SU-DHL-6 (cell line): Measurements from ENCODE around the gene CTXN3.

ENCODE experiments used
- EZH2phosphoT487 ChIP-seq: fragments of 200-600 bp; sonication (generic), shearing (Covaris generic); conservative IDR thresholded peaks from 2 replicates; pipeline ENCODE4 v1.6.1; 2018; ENCODE audit warnings: mild to moderate bottlenecking, antibody characterized with exemption, low read length, moderate library complexity, mixed read lengths
- TF ChIP-seq, protein P1 (sequence below): fragments of 200-600 bp; sonication (generic); IDR thresholded peaks from one replicate; pipeline ENCODE4 v1.5.1; 2017; ENCODE audit warnings: antibody characterized with exemption, mild to moderate bottlenecking, low read length, moderate library complexity; ENCODE audit not compliant: insufficient read depth, poor library complexity, severe bottlenecking

DNA sequence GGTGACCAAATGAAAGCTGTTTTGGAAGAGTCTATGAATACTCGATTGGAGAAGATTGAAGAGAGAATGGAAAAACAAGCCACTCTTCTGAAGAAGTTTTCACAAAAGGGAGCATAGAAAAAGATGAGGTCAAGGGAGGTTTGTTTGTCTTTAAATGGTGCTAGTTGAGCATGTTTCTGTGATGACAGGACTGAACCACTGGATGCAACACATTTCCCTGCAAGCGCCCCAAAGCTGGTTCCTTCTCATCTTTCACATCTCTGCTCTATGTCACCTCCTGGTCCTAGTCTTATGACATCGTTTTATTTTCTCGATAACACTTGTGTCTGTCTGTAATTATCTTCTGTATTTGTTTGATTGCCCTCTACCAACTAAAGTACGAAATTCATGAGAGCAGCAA is 50.5 kb downstream of the CTXN3 start:
- TF ChIP-seq, protein P1, sequence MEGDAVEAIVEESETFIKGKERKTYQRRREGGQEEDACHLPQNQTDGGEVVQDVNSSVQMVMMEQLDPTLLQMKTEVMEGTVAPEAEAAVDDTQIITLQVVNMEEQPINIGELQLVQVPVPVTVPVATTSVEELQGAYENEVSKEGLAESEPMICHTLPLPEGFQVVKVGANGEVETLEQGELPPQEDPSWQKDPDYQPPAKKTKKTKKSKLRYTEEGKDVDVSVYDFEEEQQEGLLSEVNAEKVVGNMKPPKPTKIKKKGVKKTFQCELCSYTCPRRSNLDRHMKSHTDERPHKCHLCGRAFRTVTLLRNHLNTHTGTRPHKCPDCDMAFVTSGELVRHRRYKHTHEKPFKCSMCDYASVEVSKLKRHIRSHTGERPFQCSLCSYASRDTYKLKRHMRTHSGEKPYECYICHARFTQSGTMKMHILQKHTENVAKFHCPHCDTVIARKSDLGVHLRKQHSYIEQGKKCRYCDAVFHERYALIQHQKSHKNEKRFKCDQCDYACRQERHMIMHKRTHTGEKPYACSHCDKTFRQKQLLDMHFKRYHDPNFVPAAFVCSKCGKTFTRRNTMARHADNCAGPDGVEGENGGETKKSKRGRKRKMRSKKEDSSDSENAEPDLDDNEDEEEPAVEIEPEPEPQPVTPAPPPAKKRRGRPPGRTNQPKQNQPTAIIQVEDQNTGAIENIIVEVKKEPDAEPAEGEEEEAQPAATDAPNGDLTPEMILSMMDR: no peak
- no peak for TF ChIP-seq EZH2phosphoT487
